HG03521 (cell line): ENCODE results near the gene CKAP4.
A peak's percentile ranks its signal among the peaks of the same experiment; 100 is the strongest.

ENCODE experiments used
- ATAC-seq: cut with Tn5 transposase; IDR thresholded peaks from one replicate; pipeline ENCODE4 v1.9.1; 2021; ENCODE audit warnings: mild to moderate bottlenecking, moderate library complexity; ENCODE audit not compliant: unreplicated experiment

The CKAP4 gene

DNA sequence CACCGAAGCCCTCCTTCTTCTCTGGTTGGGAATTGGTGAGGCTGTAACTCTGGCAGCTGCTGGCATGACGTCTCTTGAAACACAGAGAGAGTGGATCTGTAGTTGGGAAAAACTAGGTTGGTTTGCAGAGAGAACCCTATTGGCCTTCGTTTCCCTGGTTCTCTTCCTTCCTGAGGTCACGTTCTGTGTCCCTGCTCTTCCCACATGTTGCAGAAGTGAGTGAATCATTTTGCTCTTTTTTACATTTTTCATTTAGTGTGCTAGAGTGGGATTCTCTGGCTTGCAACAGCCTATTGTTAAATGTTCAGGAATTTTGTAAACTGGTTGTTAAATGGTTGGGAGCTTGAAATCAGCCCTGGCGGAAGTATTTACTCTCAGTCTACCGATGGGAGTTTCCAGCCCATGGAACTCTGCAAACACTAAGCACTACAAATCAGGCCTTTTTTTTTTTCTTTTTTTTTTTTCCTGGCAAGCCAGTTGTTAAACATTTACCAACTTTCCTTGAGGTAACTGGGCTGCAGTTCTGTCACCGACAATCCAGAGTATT is 26.8 kb upstream of the CKAP4 start:
- no peak for ATAC-seq

DNA sequence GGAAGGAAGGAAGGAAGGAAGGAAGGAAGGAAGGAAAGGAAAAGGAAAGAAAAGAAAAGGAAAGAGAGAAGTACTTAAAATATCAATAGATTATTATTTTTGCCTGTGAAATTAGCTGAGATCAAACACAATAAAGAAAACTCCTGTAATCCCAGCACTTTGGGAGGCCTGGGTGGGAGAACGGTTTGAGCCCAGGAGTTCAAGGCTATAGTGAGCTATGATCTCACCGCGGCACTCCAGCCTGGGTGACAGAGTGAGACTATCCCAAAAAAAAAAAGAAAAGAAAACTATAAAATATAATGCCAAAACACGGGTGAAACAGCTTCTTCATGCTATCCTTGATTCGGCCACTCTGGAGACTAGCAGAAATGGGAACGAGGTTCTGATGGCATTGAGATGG is 26.2 kb upstream of the CKAP4 start:
- ATAC-seq, result no peak

DNA sequence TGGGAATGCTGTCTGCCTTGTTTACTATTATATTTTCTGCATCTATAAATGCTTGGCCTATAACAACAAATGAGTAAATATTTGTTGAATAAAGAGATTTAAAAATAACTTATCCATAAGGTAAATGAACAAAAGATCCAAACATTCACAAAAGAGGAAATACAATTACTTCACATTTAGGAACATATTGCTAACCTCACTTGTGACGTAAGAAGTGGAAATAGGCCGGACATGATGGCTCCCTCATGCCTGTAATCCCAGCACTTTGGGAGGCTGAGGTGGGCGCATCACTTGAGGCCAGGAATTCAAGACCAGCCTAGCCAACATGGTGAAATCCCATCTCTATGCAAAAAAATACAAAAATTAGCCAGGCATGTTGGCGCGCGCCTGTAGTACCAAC is 25.7 kb upstream of the CKAP4 start:
- no peak for ATAC-seq

DNA sequence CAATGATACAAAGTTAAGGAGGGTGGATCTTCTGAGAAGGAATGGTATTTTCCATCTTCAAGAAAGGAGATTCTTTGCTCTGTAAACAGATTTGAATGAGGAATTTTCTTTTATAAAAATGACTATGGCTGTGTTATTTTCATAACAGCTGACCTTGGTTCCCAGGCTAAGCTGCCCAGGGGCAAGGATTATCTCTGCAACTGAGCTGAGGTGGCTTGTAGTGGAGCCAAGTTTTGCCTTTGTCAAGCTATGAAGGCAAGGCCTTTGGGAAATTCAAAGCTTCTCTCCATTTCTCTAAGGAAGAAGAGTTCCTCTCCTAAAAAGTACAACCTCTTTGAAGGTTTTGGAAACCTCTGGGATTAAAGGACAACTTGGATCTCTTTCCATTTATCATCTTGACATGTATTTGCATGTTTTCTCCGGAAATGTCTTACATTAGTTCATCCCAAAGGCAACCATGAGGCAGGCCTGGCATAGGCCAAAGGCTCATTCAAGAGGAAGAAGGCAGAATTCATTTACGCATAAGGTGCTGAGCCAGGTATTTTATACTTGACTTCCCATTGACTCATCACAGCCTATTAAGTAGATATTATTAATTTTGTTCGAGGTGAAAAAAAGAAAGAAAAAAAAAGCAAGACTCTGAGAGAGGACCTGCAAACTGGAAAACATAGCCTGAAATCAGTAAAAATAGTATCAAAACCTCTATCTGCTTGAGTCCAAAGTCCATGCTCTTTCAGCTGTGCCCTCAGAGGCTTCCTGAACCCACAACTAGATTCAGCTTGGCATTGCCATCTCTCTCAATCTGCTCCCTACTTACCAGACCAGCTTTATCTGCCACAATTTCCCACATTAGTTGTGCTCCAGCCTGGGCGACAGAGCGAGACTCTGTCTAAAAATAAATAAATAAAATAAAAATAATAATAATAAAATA is 24.0 kb upstream of the CKAP4 start:
- ATAC-seq, result no peak

DNA sequence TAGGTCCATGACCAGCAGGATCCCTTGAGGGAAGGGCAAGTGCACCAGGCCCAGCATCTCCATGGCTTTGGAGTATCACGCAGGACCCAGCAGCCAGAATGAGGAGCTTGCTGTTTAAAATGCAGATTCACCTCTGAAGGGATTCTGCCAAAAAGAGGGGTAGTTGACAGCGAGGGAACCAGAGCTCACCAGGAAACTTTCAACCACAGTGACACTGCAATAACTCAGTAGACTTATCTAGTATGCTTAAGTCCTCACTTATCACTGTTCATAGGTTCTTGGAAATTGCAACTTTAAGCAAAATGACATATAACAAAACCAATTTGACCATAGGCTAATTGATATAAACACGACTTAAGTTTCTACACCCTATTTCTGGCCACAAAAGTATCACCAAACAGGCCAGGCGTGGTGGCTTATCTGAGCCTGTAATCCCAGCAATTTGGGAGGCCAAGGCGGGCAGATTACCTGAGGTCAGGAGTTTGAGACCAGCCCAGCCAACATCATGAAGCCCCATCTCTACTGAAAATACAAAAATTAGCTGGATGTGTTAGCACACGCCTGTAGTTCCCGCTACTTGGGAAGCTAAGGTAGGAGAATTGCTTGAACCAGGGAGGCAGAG is 21.4 kb upstream of the CKAP4 start:
- ATAC-seq, result no peak

DNA sequence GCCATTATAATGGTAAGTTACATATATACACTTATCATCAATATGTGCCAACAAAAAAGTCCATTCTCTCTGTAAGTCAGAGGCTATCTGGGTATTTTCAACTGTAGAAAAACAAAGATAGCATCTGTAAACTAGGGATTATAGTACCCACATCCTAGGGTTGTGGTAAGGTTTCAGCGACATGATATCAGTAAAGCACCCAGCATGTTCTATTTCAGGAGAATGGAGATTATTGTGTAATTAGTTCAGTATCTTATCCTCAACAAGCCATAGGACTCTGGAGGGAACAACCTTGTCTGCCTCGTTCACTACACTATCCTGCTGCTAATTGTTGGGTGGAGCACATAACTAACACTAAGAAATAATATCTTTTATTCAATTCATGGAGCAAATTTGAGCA is 19.7 kb upstream of the CKAP4 start:
- ATAC-seq, result no peak

DNA sequence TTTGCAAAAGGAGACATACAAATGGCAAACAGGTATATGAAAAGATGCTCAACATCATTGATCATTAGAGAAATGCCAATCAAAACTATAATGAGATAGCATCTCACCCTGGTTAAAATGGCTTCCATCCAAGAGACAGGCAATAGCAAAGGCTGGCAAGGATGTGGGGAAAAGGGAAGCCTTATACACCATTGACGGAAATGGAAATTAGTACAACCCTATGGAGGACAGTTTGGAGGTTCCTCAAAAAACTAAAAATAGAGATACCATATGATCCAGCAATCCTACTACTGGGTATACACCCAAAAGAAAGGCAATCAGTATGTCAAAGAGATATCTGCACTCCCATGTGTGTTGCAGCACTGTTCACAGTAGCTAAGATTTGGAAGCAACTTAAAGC is 17.3 kb upstream of the CKAP4 start:
- ATAC-seq, result no peak

DNA sequence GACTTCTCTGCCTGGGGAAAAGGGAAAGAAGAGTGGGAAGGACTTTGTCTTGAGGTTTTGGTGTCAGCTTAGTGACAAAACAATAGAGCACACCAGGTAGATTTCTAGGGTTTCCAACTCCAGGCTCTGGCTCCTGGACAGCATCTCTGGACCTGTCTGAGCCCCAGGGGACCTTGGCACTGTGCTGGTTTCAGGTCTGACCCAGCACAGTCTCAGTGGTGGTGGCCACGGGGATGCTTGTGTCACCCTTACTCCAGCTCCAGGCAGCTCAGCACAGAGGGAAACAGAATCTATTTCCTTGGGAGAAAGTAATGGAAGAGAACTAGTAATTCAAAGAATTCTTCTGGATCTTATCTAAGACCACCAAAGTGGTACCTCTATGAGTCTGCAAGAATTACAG is 11.1 kb upstream of the CKAP4 start:
- ATAC-seq, result no peak

DNA sequence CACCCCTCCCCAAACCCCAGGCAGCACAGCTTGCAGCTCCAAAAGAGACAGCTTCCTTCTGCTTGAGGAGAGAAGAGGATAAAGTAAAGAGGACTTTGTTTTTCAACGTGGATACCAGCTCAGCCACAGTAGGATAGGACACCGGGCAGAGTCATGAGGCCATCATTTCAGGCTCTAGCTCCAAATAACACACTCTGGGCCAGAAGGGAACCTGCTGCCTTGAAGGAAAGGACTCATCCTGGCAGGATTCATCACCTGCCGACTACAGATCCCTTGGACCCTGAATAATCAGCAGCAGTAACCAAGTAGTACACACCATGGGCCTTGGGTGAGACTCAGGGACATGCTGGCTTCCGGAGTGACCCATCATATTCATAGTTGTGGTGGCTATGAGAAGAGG is 10.4 kb upstream of the CKAP4 start:
- no peak for ATAC-seq

DNA sequence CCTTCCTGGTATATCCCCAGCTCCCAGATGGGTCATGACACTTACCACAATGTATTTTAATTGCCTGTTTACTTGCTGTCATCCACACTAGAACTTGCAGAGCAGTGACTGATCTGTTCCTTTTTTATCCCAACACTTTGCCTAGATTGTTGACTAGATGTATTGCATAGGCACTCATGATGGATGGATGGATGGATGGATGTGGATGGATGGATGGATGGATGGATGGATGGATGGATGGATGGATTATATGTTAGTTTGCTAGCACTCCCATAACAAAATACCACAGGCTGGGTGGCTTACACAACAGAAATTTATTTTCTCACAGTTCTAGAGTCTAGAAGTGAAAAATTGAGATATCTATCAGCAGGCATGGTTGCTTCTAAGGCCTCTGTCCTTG is 8.7 kb upstream of the CKAP4 start:
- no peak for ATAC-seq

DNA sequence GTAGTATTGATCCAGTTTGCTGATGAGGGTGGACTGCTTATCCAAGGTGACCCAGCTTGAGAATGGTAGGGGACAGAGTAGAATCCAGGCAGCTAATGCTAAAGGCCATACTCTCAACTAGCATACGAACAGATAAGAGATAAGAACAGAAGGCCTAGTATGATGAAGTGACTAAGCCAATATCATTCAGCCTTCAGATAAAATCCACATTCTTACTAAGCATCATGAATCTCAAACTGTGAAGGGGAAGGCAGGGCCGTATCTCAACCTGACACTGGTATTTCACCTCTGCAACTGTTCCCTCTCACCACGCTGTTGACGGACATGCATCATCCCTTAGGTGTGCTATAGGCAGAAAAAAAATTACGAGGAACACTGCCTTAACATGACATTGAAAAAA is 8.1 kb upstream of the CKAP4 start:
- no peak for ATAC-seq

DNA sequence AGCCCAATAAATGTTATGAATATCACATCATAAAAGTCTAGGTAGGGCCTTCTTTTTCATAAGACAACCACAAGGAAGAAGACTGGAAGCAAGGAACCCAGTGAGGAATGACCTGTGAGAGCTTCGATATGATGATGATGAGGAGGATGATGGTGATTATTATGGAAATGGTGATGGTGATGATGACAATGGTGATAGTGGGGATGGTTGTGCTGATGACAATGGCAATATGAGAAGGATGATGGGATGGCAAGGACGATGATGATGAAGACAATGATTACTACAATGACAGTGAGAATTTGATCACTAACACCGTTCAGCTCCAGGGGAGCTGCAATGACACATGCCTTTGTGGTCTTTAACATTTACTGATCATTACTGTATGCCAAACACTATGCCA is 7.7 kb upstream of the CKAP4 start:
- no peak for ATAC-seq

DNA sequence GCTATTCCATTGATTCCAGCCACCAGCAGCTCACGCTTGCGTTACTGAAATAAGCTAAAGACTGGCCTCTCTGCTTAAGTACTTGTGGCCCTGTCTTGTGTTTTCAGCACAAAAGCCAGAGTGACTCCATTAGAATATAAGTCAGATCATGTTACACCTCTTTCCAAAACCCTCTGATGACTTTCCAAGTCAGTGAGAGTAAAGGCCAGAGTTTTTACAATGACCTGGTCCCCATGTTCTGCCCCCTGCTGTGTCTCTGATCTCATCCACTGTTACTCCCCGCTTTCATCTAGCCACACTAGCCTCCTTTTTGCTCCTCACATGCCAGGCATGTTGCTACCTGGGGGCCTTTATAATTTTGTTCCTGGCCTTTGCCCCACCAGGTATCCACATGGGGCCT is 6.9 kb upstream of the CKAP4 start:
- ATAC-seq, result no peak

DNA sequence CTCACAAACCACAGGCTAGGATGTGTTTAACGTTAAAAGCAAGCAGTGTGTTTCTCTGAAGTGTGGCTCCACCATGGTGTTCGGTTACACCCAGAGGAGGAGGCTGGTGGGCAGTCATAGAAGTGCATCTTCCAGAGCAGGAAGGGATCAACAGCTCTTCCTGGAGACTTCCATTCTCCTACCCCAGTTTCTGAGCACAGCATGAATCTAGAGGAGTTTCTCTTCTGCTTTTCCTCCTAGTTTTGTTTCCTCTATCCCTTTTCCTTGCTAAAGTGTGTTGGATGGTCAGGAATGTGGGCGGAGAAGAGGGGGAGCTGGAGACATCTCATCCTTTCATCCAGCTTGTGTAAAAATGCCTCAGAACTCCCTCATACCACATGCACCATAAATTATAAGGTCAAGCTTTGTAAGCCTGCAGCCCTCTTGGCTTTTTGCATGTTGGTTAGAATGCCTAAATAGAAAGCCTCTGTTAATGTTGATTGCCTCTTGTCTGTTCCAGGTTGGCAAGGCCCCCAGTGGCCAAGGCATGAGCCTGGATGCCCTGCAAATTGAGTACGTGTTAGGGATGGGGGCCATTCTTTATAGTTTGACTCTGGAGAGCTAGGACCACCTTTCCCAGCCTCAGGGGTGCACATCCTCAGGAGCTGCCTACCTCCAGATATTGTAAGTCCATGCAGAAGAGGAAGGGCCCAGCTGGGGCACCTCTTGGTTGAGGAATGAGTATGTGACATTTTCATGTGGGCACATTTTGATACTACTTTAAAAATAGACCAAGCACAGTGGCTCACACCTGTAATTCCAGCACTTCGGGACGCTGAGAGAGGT is 4.0 kb upstream of the CKAP4 start:
- ATAC-seq, result no peak

DNA sequence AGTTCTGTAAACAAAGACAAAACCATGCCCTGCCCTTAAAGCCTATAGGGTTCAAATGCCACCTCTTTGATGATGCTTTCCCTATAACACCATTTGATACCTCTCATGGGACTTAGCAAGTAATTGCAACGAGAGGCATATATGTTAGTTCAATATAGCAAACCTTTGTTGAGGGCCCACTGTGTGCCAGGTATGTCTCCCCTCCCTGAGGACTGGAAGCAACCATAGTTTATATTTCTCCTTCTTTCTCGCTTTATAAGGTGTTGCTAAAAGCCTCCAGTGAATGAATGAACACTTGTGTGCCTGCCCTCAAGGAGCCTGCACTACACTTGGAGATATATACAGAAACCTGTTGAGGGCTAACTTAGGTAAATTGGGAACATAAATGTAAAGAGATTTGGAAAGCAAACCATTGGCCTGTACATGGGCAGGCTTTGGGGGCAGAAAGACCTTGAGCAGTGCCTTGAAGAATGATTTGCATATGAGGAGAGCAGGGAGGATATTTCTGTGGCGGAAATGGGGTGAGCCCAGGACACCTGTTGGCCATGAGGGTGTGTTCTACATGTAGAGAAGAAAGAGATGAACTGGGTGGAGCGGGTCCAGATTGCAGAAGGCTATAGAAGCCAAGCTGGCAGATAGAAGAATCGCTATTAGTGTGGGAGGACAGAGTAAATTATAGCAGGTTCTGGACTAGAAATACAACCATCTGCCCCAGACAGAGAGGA is 1.8 kb upstream of the CKAP4 start:
- peak; percentile 58 for ATAC-seq

DNA sequence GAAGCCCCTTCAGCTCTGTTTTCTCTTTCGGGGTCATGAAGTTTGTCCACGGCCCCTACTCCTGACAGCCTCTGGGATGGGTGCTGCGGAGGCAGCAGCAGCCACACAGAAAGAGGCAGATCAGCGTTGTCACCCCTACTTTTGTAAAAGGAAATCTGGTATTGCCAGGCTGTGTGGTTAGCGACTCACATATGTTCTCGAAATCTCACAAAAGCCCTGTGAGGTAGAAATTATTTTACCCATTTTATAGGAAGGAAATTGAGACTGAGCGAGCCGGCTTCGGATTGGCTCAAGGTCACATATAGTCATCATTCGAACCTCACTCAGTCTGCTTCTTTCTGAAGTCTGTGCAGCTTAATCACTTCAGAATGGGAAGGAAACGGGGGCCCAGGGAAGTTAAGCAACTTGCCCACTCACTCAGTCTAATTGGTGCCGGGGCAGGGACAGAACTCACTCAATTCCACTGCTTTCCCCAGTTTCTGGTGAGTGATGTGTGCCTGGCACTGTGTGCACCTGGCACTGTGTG is 1.1 kb upstream of the CKAP4 start:
- no peak for ATAC-seq

DNA sequence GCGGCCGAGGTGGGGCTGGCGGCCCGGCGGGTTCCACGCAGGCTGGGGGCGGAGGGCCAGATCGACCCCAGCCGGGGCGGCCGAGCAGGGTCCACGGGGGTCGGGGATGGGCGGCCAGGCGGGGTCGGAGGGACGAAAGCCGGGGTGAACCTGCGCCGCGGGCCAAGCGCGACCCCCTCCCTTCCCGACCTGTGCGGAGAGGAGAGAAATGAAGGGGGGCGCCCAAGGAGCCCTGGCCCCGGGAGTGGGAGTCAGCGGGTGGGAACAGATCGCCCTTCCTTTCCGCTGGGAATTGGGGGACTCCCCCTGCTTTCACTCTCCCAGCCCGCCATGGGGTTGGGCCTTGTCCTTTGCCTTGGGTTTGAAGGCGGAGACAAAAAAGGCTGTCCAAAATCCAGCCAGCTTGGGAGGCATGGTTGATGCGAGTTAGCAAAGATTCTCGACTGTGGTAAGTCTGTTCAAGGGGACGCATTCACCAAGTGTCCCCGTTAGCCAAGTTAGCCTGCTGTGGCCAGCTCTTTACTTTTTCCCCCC is 559 bp upstream of the CKAP4 start:
- ATAC-seq, result peak; percentile 1

DNA sequence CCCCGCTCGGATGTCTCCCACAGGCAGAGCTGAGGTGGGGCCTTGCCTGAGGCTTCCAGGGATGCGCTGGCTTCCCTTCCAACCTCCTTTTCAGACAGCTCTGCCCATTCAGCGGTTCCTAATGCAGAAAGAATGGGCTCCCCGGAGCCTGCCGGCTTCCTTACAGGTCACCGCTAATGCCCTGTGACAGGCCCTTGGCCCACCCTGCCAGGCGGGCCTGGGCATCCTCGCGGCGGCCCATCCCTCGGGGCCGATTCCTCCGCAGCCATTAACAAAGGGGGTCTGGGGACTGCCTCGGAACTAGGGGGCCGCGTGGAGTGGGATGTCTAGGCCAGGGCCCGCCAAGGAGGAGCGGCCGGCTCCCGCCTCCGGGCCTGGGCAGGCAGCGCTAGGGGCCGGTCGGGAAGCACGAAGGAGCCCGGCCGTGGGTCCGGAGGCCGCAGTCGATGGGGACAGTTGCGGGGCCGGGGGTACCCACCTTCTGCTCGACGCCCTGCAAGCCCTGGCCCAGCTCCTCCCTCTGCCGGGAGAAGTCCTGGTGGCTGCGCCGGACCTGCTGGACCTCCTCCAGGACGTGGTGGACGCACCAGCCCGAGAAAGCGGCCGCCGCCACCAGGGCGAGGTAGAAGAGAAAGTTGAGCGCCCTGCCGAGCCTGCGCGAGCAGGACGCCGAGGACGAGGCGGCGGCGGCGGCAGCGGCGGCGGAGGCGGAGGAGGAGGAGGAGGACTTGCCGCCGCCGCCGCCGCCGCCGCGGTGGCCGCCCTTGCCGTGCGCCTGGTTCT is 738 bp downstream of the CKAP4 start:
- peak; percentile 30 for ATAC-seq

DNA sequence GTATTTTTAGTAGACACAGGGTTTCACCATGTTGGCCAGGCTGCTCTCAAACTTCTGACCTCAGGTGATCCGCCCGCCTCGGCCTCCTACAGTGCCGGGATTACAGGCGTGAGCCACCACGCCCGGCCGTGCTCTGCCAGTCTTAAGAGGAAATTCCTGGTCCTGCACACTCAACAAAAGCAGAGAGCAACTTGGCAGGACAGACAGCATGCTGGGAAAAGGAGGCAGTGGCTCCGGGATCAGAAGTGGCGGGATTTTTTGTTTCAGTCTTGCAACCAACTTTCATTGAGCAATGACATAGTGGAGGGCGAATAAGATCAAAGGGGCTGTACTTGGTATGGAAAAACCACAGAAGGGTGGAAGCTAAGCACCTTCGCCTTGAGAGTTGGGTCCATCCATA is 2.1 kb downstream of the CKAP4 start:
- ATAC-seq, result no peak
